IPS-18c (cell line): ENCODE data around the gene TGFB2.

Experiments
- H3K4me3 ChIP-seq: 2 replicates; pipeline ENCODE4 v1.7.0; 2013; ENCODE audit warnings: low read depth, mild to moderate bottlenecking, low read length, moderate library complexity; ENCODE audit not compliant: insufficient read depth
- H3K9me3 ChIP-seq: one replicate; pipeline ENCODE4 v1.6.1; 2013; ENCODE audit warnings: mild to moderate bottlenecking, low read length, moderate library complexity; ENCODE audit not compliant: control insufficient read depth, insufficient read depth

TGFB2 gene

GRCh38 chr1:218397752-218398339 is 52.7 kb downstream of the TGFB2 start:
- H3K4me3 ChIP-seq, result no peak overlapping the region

DNA sequence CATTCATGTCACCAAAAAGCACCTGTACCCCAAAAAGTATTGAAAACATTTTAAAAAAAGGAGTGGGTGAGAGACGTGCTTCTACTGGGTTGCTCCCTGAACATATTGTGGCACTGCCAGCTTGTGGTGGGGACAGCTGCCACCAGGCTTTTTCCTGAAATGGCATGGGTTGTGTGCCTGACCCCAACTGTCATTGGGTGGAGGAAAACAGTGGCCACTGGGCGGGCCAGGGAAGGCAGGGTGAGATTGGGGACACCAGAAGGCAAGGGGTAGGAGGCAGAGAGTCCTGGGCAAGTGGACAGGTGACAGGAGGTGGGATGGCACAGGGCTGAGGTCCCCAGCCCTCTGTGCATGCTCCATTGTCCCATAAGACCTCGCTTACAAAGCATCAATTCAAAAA is 55.5 kb downstream of the TGFB2 start:
- H3K9me3 ChIP-seq, result peaks cover 4% of the 10 kb centered on the region
- H3K4me3 ChIP-seq, result no peak overlapping the region

More at GRCh38 chr1:218397752-218398339, 52.7 kb downstream of the TGFB2 start:
- H3K9me3 ChIP-seq, result peaks cover 6% of the 10 kb centered on the region

DNA sequence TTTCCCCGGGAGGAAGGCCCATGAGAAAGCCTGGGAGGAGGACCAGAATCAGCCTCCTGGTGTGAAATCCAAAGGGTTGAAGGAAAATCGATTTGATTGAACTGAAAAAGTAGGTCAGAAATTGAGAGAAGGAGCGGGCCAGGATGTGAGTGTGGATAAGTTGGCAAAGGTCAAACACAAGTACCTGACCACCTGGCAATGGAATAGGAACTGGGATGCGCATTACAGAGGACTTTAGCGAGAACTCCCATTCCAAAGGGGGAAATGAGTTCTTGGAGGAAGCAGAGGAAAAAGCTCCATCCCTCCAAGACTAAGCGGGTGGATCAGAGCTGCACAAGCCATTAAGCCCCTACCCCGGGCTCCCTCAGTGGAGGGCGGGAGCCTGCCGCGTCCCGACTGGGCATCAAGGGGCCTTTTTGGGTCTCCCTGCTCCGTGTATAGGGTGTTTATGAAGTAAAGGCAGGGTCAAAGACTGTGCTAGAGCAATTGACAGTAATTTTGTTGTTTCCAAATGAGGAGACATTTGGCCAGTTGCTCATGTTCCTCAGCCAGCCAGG is 56.4 kb downstream of the TGFB2 start:
- no peak overlapping the region for H3K4me3 ChIP-seq
- peaks cover 4% of the 10 kb centered on the region for H3K9me3 ChIP-seq

DNA sequence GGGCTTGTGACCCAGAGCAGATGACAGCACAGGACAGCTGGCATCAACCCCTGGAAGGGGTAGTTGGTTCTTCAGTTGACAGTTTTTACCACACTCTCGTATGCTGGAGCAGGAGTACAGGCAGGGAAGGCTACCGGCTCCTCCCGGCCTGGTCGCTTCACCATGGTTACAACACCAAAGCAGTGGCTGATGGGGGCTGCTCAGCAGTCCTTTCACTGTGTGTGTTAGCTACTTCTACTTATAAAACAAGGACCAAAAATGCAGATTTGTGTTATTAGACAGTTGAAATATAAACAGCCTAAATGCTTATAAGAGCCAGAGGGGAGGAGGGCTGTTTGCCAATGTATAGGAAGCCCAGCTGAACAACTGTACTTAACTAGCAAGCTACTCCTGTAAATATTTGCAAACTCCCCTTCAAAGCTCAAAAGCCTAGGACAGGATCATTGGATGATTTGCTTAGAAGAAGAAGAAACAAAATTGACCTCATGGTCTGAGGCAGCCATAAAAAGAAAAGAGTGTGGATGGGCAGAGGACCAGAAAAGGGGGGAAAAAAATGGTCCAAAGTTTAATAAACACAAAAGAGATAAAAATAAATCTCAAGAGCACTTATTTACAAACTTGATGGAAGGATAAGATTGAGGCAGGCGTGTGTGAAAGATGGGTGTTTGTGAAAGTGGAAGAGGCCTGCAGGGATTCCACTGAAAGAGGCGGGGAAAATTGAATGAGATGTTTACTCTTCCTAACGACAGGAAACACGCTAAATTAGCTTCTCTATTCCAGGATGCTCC is 57.1 kb downstream of the TGFB2 start:
- Histone ChIP-seq H3K9me3 (peaks cover 4% of the 10 kb centered on the region), H3K4me3 (no peak overlapping the region)

DNA sequence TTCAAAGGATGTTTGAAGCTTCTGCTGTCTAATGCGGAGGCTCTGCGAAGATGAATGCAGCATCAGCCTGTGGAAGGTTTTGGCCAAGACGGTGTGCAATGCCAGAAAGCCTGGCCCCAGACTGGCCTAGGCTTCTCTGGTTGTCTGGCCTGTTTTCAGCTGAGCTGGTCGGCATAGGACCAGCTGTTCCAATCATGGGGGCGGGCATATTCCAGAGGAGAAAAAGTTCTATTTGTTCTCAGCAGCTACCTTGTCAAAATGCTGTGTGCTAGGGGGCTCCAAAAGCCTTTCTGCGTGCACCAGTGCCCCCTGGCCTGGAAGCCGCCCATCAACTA is 57.6 kb downstream of the TGFB2 start:
- no peak overlapping the region for H3K4me3 ChIP-seq

DNA sequence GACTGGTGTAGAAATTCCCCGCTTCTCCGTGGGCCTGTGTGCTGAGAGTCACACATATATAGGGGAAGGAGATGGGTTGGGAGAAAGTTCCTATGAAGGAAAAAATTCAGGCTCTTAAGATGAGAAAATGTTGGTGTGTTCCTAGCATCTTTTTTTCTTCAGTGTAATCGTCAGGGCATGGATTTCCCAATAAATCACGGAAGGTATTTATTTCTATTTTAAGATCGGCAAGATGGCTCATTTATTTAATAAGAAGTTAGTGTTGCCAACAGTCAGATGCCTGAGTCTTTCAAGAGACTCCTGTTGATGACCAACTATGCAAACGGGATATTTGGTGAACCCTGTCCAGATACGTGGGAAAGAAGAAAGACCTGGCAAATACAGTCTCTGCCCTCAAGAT is 58.2 kb downstream of the TGFB2 start:
- Histone ChIP-seq H3K9me3 (peaks cover 6% of the 10 kb centered on the region), H3K4me3 (no peak overlapping the region)

More for the DNA sequence above, 57.6 kb downstream of the TGFB2 start:
- H3K9me3 ChIP-seq, result peaks cover 4% of the 10 kb centered on the region

DNA sequence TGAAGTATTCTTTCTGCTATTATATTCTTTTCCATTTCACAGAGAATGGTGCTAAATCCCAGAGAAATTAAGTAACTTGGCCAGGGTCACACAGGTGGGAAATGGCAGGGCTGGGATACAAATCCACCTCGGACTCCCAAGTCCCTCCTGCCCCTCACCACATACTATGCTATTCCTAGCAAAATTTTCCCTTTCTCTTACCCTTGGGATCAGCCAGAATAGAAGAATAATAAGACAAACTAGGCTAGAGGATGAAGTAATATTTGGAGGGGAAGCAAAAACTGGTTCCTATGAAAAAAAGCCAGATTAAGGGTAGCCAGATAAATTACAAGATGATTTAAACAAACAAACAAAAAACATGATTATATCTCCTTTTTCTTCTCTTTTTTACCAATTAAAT is 62.5 kb downstream of the TGFB2 start:
- Histone ChIP-seq H3K9me3 (peaks cover 3% of the 10 kb centered on the region), H3K4me3 (no peak overlapping the region)

DNA sequence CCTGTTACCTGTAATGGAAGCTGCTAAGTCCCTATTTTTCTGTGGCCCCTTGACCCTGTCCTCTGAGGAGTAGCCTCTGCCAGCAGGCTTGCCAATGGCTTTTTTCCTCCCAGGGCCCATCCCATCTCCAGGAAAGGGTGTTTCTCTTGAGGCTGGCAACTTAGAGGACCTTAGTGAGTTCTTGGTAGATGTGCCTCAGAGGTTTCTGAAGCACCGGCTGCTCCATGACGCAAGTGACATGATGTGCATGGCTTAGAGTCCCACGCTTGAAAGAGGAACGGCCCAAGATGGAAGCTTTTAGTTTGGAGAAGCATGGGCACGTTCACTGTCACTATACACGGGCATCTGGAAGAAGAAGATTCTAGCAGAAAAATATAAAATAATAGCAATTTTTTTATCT is 63.0 kb downstream of the TGFB2 start:
- Histone ChIP-seq H3K9me3 (peaks cover 2% of the 10 kb centered on the region), H3K4me3 (no peak overlapping the region)

- Histone ChIP-seq H3K9me3 (peaks cover 2% of the 10 kb centered on the region), H3K4me3 (no peak overlapping the region)
These were observed 63.8 kb downstream of the TGFB2 start for GRCh38 chr1:218408942-218409341.

DNA sequence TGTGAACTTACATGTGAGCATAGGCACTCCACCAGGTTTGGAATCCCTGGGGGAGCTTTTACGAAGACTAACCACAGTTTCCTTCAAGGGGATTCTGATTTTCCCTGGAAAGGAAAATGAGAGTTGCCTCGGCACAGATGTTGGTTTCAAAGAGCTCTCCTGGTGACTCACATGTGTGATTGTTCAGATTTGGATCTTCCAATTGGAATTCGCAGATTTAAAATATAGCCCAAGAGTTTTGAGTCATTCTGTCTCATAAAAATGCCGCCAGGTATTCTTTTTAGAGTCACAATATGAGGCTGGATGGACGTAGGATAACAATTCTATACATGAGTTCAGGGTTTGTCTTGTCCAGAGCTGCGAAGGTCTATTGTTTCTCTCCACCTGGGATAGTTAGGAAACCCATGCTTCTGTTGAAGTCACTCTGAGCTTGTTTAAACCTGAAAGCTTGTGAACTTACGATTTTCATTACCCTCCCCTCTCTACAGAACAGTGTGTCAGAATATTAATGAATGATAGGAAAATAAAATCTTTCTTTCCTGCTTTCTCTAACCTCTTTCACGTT is 64.9 kb downstream of the TGFB2 start:
- no peak overlapping the region for H3K4me3 ChIP-seq
- H3K9me3 ChIP-seq, result peaks cover 2% of the 10 kb centered on the region

DNA sequence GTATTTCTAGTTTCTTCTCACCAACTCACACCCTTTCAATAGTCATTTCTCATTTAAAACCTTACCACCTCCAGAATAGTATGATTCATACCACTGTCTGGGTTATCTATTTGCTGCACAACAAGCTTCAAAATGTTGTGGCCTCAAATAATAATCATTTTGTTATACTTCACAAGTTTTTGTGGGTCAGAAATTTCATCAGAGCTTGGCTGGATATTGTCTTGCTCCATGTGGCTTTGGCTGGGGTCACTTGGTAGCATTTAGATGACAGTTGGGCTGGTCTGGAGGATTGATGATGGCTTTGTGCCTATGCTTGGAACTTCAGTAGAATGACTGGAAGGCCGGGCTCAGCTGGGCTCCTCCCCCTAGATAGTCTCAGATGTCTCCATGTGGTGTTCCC is 66.0 kb downstream of the TGFB2 start:
- Histone ChIP-seq H3K9me3 (peaks cover 2% of the 10 kb centered on the region), H3K4me3 (no peak overlapping the region)

DNA sequence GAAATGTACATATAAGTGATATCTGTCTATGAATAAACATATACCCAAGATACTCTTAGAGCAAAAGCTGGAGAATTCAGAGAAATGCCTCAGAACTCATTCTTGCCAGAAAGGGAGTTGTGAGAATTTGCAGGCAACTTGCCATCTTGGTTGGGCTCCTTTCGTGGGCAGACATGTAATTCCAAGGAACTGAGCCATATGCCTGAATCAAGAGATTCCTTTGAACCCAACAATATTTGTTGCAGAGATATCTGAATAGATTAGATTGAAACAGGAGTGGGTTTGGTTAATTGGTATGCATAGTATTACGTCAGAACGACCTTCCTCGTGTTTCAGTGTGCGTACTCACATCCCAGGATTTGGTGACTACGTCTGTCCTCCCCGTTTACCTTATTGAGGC is 67.0 kb downstream of the TGFB2 start:
- Histone ChIP-seq H3K9me3 (peaks cover 4% of the 10 kb centered on the region), H3K4me3 (no peak overlapping the region)

DNA sequence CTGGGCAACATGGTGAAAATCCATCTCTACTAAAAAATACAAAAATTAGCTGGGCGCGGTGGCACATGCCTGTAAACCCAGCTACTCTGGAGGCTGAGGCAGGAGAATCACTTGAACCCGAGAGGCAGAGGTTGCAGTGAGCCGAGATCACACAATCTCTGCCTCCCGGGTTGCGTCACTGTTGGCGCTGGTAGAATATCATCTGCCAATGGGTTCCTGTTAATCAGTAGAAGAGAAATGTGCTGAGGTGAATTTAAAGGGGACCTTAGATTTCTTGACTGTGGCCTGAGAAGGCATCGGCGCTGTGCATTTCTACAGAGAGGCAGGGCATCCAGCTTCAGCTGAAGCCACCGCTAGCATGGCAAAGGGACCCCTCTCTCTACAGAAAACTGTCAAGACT is 68.0 kb downstream of the TGFB2 start:
- Histone ChIP-seq H3K9me3 (peaks cover 3% of the 10 kb centered on the region), H3K4me3 (no peak overlapping the region)

DNA sequence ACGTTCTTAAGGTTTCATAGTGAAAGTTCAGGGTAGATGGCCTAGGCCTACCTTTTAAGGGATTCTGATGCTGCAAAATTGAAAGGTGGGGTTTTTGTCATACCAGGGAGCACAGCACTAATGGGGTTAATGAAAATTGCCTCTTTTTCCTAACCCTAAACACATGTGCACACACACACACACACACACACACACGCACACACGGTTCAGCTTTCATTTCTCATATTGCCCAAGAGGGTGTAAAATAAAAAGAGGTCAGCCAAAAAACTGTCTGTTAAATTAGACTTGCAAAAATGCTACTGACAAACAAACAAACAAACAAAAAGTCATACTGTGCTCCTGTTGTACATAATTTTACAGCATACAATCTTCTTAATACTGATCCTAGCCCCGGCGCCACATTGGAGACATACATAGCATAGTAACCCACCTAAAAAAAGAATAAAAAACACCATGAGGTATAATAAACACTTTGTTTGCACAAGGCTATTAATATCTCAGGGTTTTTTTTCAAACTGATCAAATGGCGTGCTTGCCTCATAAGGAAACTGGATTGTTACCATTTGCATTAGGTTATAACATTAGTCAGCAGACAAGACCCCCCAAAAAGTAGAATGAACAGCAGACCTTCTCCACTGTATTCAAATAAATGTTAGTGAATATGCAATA is 69.1 kb downstream of the TGFB2 start:
- Histone ChIP-seq H3K4me3 (no peak overlapping the region), H3K9me3 (peaks cover 2% of the 10 kb centered on the region)

DNA sequence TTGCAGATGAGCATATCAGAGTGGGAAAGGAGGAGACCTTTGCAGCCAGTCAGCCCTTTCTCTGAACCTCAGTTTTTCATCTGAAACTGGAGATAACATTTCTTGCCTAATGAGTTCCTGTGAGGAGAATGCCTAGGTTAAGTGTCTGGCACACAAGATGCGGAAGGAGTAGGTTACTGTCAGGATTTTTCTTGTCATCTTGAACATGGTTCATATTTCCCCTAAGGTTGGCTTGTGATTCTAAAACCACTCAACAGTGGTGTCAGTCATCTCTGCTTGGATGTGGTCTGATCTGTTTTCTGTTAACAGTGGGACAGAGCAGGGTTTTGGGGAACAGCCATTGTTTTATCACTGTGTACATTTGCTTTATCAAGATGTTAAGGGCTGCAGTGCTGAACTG is 70.6 kb downstream of the TGFB2 start:
- H3K9me3 ChIP-seq, result peaks cover 2% of the 10 kb centered on the region

GRCh38 chr1:218421531-218421930 is 76.4 kb downstream of the TGFB2 start:
- H3K9me3 ChIP-seq, result peaks cover 2% of the 10 kb centered on the region
- H3K4me3 ChIP-seq, result no peak overlapping the region

More for the DNA sequence above, 70.6 kb downstream of the TGFB2 start:
- H3K4me3 ChIP-seq, result no peak overlapping the region

DNA sequence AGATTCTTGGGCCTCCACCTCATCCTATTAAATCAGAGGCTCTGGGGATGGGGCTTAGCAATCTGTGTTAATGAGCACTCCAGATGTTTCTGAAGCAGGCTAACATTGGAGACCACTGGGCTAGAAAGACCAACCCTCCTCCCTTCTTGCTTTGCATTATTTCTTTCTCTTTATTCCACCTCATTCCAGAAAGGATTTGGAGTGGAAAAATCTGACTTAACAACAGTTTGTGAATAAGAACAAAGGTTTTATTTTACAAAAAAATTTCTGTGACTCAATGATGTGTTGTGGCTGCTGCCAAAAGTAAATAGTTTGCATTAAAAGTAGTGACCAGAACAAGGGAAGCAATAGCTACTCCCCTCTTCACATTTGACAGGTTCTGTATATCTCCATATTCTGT is 79.4 kb downstream of the TGFB2 start:
- Histone ChIP-seq H3K9me3 (no peaks in the 10 kb centered on the region), H3K4me3 (no peak overlapping the region)
